Common myeloid progenitor, CD34-positive (primary cell): ENCODE data around the gene TSPAN14.

Source experiments
- CTCF ChIA-PET: fragments of 350-600 bp; sonication (Branson Sonifier 250); formaldehyde crosslinking; loops from one replicate; lab custom pipeline; 2021; ENCODE audit warnings: antibody characterized with exemption; lab: Charles Lee
- POLR2A ChIA-PET: fragments of 350-600 bp; sonication (Branson Sonifier 250); formaldehyde crosslinking; loops from one replicate; lab custom pipeline; 2021; ENCODE audit warnings: antibody characterized with exemption; lab: Charles Lee
- DNase-seq, 3 donors: peaks; one replicate each; pipeline versions ENCODE4 v3.0.0 to v3.0.0-alpha.2; 2013
- H3K27ac ChIP-seq, 2 experiments: 1 replicate in 1 of 2; 2 replicates in 1 of 2; pipeline ENCODE4 v1.7.0; 2013; ENCODE audit warnings: inconsistent platforms in 2 of 2, low read length in 2 of 2, mild to moderate bottlenecking in 2 of 2, low read depth in 1 of 2, moderate library complexity in 1 of 2; ENCODE audit not compliant: severe bottlenecking in 2 of 2, insufficient read depth in 1 of 2, poor library complexity in 1 of 2
- H3K27me3 ChIP-seq, 5 experiments: replicated peaks in 2 of 5; 1 replicate in 3 of 5; 2 replicates in 2 of 5; pipeline versions ENCODE4 v1.6.1 to v1.7.0; 2013; ENCODE audit warnings: low read length in 4 of 5, mild to moderate bottlenecking in 2 of 5, moderate library complexity in 2 of 5, inconsistent platforms in 1 of 5; ENCODE audit not compliant: insufficient read depth in 5 of 5, control insufficient read depth in 4 of 5
- H3K36me3 ChIP-seq, 4 experiments: 1 replicate in 2 of 4; 2 replicates in 2 of 4; pipeline versions ENCODE4 v1.6.1 to v1.7.0; 2013; ENCODE audit warnings: low read length in 3 of 4, control low read depth in 1 of 4, mild to moderate bottlenecking in 1 of 4; ENCODE audit not compliant: control insufficient read depth in 4 of 4, insufficient read depth in 4 of 4
- H3K4me1 ChIP-seq, 4 experiments: 1 replicate in 3 of 4; 2 replicates in 1 of 4; pipeline versions ENCODE4 v1.6.1 to v1.7.1; 2013; ENCODE audit warnings: low read length in 3 of 4, mild to moderate bottlenecking in 3 of 4, control low read depth in 1 of 4, inconsistent platforms in 1 of 4, moderate library complexity in 1 of 4; ENCODE audit not compliant: control insufficient read depth in 4 of 4, insufficient read depth in 4 of 4; ENCODE audit errors: control extremely low read depth in 1 of 4
- H3K4me3 ChIP-seq, 7 experiments: 1 replicate in 4 of 7; 2 replicates in 3 of 7; pipeline versions ENCODE4 v1.5.1 to v1.7.0; 2013; ENCODE audit warnings: mild to moderate bottlenecking in 7 of 7, low read length in 6 of 7, moderate library complexity in 6 of 7, inconsistent platforms in 2 of 7, low read depth in 2 of 7, control low read depth in 1 of 7; ENCODE audit not compliant: insufficient read depth in 4 of 7, control insufficient read depth in 1 of 7; ENCODE audit errors: extremely low read depth in 1 of 7
- H3K9me3 ChIP-seq, 5 experiments: 1 replicate in 4 of 5; 2 replicates in 1 of 5; pipeline versions ENCODE4 v1.6.1 to v1.7.1; 2013; ENCODE audit warnings: low read length in 4 of 5, mild to moderate bottlenecking in 2 of 5, inconsistent platforms in 1 of 5, low read depth in 1 of 5, moderate library complexity in 1 of 5; ENCODE audit not compliant: control insufficient read depth in 4 of 5, insufficient read depth in 2 of 5; ENCODE audit errors: control extremely low read depth in 1 of 5
- WGBS: methylation state at CpG from one replicate; pipeline ENCODE4 v1.1.5; 2013; ENCODE audit not compliant: insufficient coverage; 5-methylcytosine and 5-hydroxymethylcytosine counted together

The TSPAN14 gene

GRCh38 chr10:80515941-80516340, 61.8 kb downstream of the TSPAN14 start:
- Histone ChIP-seq H3K36me3 (peaks cover 24 to 86% (median 67%) of the 10 kb centered on the region in 4 experiments), H3K27ac (no peak overlapping the region), H3K9me3 (no peaks in the 10 kb centered on the region), H3K27me3 (no peaks in the 10 kb centered on the region), H3K4me3 (no peak overlapping the region), H3K4me1 (peaks cover 0 to 9% (median 0%) of the 10 kb centered on the region in 4 experiments)
- ChIA-PET CTCF (interaction anchor here (1.4 to 21.8 kb wide), 3 partner anchors 11 to 71 kb away, joined by 3 to 571 read pairs (median 28); no protein-coding TSS in a partner anchor), POLR2A (no interaction called here)
- 99% methylated on average over 12 of the region's 12 CpGs for WGBS
- no peak for DNase-seq

DNA sequence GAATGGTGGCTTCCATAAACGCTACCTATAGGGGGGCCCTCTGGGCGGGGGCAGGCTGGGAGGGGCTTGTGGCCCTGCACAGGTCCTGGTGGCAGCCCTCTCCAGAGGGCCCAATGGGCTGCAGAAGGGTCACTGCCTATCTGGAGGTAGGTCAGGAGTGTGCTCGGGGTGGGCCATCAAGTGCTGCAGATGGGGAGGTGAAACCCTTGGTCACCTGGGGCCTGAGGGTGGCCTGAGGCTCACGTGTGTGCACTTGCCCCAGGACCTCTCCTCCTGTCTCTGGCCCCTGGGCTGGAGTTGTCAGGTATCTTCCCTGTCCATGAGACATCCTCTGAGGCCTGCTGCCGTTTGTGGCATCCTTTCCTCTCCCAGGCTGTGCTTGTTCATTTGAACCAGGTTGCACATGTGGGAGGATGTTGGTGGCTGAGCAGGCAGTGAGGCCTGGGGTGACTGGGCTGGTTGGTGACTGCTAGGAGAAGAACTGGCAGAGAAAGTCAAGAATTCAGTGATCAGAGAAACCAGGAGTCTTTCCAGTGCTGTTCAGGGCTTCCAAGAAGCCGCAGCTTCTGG, 62.5 kb downstream of the TSPAN14 start:
- H3K4me3 ChIP-seq, result no peak overlapping the region
- H3K27me3 ChIP-seq, result no peaks in the 10 kb centered on the region
- no peak for DNase-seq
- ChIA-PET POLR2A (no interaction called here), CTCF (interaction anchor here (0.5 to 21.8 kb wide), 4 partner anchors 9 to 72 kb away, joined by 3 to 571 read pairs (median 16); no protein-coding TSS in a partner anchor)
- H3K36me3 ChIP-seq, result peaks cover 24 to 89% (median 68%) of the 10 kb centered on the region in 4 experiments
- no peak overlapping the region for H3K27ac ChIP-seq
- H3K9me3 ChIP-seq, result no peaks in the 10 kb centered on the region
- peaks cover 0 to 9% (median 0%) of the 10 kb centered on the region in 4 experiments for H3K4me1 ChIP-seq
- 91% methylated on average over 6 of the region's 6 CpGs for WGBS

GRCh38 chr10:80517416-80518142, 63.5 kb downstream of the TSPAN14 start:
- ChIA-PET POLR2A (no interaction called here), CTCF (no interaction called here)
- WGBS, result 99% methylated on average over 20 of the region's 21 CpGs
- H3K4me1 ChIP-seq, result peaks cover 0 to 9% (median 0%) of the 10 kb centered on the region in 4 experiments
- H3K27ac ChIP-seq, result no peak overlapping the region
- no peaks in the 10 kb centered on the region for H3K27me3 ChIP-seq
- H3K4me3 ChIP-seq, result no peak overlapping the region
- DNase-seq, result no peak
- no peaks in the 10 kb centered on the region for H3K9me3 ChIP-seq
- H3K36me3 ChIP-seq, result peaks cover 22 to 80% (median 60%) of the 10 kb centered on the region in 4 experiments

DNA sequence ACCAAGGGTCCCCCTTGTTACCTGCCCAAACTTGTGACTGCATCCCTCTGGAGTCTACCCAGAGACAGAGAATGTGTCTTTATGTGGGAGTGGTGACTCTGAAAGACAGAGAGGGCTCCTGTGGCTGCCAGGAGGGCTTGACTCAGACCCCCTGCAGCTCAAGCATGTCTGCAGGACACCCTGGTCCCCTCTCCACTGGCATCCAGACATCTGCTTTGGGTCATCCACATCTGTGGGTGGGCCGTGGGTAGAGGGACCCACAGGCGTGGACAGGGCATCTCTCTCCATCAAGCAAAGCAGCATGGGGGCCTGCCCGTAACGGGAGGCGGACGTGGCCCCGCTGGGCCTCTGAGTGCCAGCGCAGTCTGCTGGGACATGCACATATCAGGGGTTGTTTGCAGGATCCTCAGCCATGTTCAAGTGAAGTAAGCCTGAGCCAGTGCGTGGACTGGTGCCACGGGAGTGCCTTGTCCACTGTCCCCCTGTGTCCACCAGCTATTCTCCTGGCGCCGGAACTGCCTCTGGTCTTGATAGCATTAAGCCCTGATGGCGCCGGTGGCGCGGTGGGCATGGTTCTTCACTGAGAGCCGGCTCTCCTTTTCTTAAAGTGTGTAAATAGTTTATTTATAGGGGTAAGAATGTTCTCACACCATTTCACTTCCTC, 64.2 kb downstream of the TSPAN14 start:
- Histone ChIP-seq H3K4me1 (peaks cover 0 to 9% (median 0%) of the 10 kb centered on the region in 4 experiments), H3K36me3 (peaks cover 20 to 74% (median 58%) of the 10 kb centered on the region in 4 experiments), H3K4me3 (no peak overlapping the region), H3K27me3 (no peaks in the 10 kb centered on the region), H3K27ac (no peak overlapping the region), H3K9me3 (no peaks in the 10 kb centered on the region)
- DNase-seq, result no peak
- ChIA-PET POLR2A (no interaction called here), CTCF (interaction anchor here (0.8 kb wide), 1 partner anchor 12 kb away, joined by 3 read pairs; no protein-coding TSS in a partner anchor)
- 99% methylated on average over 8 of the region's 17 CpGs for WGBS

GRCh38 chr10:80518807-80519360, 64.8 kb downstream of the TSPAN14 start:
- no peak for DNase-seq
- H3K9me3 ChIP-seq, result no peaks in the 10 kb centered on the region
- H3K27me3 ChIP-seq, result no peaks in the 10 kb centered on the region
- WGBS, result 86% methylated on average over 6 of the region's 7 CpGs
- no peak overlapping the region for H3K27ac ChIP-seq
- CTCF ChIA-PET, result interaction anchor here (0.8 kb wide), 1 partner anchor 13 kb away, joined by 3 read pairs; no protein-coding TSS in a partner anchor
- H3K4me3 ChIP-seq, result no peak overlapping the region
- POLR2A ChIA-PET, result no interaction called here
- peaks cover 17 to 68% (median 52%) of the 10 kb centered on the region in 4 experiments for H3K36me3 ChIP-seq
- H3K4me1 ChIP-seq, result peaks cover 0 to 12% (median 0%) of the 10 kb centered on the region in 4 experiments

DNA sequence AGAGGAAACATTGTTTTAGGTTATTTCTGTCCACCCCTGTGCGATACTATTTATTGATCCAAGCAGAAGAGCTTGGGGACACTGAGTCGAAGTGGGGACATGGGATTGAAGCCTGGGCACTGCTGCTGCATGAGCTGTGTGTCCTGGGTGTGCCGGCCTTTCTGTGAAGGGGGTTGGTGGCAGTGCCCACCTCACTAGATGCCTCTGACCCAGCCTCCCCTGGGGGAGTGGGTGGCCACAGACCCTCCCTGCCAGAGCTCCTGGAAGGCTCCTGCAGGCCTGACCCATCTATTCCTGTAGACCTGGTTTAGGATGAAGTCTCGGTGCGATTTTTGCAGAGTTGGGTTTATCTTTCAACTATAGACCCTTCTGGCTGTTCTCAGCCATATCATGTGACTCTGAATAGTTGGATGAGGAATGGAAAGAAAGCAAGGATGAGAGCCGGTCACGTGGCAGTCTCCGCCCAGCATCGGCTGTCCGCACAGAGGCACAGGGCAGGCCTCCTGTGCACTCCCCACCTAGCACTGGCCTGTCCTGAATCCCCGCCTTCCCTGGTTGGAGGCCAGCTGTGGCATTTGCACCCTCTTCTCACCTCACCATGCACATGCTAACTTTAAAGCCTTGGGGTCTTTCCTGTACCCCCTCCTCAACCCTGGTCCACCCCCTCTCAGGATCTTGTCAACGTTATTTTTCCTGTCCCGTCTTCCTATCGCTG, 66.0 kb downstream of the TSPAN14 start:
- no peak for DNase-seq
- H3K9me3 ChIP-seq, result no peaks in the 10 kb centered on the region
- ChIA-PET CTCF (interaction anchor here (1.0 to 2.8 kb wide), 3 partner anchors 9 to 76 kb away, joined by 3 to 10 read pairs (median 9); no protein-coding TSS in a partner anchor), POLR2A (no interaction called here)
- H3K4me1 ChIP-seq, result peaks cover 0 to 18% (median 0%) of the 10 kb centered on the region in 4 experiments
- H3K27me3 ChIP-seq, result no peaks in the 10 kb centered on the region
- no peak overlapping the region for H3K4me3 ChIP-seq
- WGBS, result 88% methylated on average over 12 of the region's 14 CpGs
- H3K27ac ChIP-seq, result no peak overlapping the region
- H3K36me3 ChIP-seq, result peaks cover 9 to 57% (median 42%) of the 10 kb centered on the region in 4 experiments
